ENCODE data around the gene COX19.
"Not testable (repeated sequence)": the region's sequence is repeated elsewhere in the genome, so short reads cannot be mapped to it uniquely, and the experiment has no call there.

The COX19 gene

DNA sequence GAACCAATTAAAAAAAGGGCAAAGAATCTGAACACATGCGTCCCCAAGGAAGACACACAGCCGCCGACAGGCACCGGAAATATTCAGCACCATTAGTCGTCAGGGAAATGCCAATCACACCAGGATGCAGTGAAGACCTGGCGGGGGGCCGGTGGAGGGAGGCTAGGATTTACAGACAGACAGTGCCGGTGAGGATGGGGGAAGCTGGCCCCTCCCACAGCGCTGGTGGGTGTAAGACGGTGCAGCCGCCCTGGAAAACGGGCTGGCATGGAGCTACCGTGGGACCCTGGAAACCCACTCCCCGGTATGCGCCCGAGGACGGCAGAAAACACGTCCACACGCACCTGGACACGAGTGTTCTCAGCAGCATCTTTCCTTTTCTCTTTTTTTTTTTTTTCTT lies 16.1 kb downstream of the COX19 start:
- DNase-seq: no peak

GRCh38 chr7:958221-959200 lies 16.8 kb downstream of the COX19 start:
- no peak for DNase-seq

GRCh38 chr7:957418-958220 lies 17.7 kb downstream of the COX19 start:
- no peak for DNase-seq

DNA sequence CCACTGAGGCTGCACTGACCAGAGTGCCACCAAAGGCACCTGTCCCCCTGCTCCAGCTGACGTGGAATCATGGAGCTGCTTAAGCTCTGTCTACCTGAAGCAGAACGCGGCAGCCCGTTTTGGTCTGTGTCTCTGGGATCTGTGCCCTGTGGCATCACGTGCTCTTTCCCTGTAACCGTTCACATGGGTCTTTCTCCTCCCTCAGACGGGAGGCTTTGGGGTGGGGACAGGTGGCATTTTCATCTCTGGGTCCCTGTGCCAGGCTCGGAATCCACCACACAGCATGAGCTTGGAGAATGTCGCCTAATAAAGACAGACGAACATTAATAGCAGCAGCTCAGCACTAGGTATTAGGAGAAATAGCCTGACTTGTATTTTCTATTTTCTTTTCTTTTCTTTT lies 19.3 kb downstream of the COX19 start:
- DNase-seq: no peak

GRCh38 chr7:954330-955238 lies 20.8 kb downstream of the COX19 start, which contains the start of gene ADAP1:
Gene ADAP1 (minus strand): TSS chr7:954680. CDS start chr7:954477, 203 bp downstream.
- DNase-seq: peak; percentile 35 to 36

DNA sequence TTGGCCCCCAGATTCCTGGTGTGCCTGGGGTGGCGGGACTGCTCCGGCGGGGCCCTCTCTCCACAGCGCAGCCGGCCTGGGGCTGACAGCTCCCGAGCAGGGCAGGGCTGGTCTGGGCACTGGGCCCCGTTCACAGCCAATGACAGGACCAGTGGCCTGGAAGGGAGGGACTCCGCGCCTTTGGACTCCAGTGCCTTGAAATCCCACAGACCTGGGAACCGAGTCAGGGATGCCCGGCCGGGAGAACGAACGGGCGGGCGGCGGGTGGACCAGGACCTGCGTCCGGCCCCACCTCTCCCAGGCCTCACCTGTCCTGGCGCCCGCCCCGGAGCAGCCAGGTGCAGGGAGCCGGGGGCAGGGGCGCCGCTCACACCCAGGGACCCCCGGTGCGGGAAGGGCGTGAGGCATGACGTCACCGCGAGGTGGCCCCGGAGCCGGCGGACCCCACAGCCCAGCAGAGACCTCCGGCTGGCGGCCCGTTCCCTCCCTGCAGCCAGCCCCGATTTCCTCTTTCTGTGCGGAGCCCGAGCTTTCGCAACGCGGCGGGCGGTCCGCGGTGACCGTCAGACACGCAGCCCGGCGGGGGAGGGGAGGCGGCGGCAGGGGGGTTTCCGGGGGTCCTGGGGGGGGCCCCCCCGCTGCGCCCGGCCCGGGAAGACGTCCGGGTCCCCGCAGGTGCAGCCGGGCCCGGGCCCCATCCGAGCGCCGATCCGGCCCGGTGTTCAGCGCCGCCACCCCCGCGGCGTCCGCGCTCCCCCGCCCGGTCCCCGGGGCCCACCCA lies 21.6 kb downstream of the COX19 start:
- no peak for DNase-seq

- DNase-seq: no peak
Observed at GRCh38 chr7:952548-953441, 22.6 kb downstream of the COX19 start.

- no peak for DNase-seq
Observed at GRCh38 chr7:951881-952547, 23.3 kb downstream of the COX19 start.

DNA sequence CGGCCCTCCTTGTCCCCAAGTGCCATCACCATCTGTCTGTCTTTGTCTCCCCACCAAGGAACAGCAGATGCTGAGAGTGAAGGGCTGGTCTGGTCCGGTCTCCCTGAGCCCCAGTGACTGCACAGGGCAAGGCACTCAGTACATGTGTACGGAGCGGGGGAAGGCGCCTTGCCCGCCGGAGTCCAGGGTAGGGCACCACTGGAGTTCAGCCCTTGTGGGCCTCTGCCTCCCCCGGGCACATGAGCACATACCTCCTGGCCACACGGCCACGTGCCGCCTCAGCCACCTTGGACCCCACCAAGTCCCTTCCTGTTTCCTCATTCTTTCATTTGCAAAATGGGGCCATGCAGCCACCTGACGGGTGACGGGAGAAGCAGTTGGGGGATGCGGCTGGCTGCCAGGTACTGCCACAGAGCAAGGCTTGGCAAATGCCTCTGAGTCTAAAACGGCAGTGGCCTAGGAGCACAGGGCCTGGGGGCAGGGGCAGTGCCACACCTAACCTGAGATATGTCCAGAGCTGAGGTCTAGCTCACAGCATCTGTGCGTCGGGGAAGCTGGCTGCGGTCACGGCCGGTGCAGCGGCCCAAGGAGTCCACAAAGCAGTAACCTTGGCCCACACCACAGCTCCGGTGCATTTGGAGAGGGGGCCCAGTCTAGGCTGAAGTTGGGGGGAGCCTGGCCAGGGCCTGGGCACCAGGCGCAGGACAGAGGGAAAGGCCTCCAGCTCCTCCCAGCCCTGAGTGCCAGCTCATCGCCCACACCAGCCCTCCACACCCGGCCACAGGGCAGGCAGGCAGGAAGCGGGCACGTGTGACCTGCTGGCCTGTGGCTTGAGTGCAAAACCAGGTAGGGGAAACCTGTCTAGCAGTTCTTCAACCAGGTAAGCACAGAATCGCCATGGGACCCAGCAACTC lies 26.1 kb downstream of the COX19 start:
- no peak for DNase-seq

DNA sequence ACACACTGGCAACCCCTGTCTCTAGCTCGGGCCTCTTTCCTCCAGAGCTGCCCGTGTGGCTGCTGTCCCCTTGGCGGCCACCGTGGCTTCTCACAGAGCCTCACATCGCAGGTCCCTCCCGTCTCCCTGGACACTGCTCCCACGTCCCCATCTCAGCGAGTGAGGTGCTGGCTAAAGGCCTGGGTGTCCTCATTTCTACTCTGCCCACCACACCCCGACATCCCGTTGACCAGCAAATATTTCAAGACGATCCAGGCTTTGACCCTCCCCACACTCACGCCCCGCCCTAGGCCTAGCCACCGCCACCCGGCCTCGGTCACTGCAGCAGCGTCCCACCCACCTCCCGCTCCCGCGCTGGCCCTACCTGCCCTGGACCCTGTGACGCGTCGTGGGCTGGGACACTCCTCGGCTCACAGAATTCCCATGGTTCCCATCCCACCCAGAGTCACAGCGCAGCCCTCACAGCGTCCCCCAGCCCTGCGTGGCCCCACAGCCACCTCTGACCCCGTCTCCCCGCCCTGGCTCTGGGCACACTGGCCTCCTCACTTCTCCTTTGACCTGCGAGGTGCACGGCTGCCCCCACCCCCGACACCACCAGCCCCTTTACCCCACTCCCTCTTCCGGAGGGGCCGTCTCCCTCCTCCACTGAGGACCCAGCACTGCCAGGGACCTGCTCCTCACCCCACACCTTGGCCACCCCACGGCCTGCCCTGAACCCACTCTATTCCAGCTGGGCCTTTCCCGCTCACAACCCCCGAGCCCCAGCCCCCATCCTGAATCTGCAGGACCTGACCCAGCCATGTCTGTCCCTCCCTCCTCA lies 27.7 kb downstream of the COX19 start:
- no peak for DNase-seq

GRCh38 chr7:946256-946996 lies 28.9 kb downstream of the COX19 start:
- DNase-seq: no peak

GRCh38 chr7:945556-946255 lies 29.6 kb downstream of the COX19 start:
- no peak for DNase-seq

DNA sequence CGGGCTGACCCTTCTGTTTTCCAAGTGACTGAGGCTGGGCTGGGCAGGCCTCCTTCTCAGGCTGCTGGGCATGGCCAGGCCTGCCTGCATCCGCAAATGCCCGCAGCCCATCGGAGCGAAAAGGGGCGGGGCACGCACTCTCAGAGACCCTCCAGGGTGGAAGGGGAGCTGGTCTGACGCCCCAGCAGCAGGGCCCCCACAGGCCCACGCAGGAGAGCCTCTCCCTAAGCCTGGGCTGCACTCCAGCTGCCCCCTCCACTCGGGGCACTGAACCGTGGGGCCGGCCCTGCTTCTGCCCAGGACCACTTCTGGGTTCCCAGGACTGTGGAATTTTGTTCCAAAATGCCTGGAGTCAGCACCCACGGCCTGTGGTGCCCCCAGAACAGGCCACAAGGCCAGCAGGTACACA lies 30.2 kb downstream of the COX19 start:
- no peak for DNase-seq

- DNase-seq: no peak
Observed at GRCh38 chr7:944744-945143, 30.6 kb downstream of the COX19 start.

DNA sequence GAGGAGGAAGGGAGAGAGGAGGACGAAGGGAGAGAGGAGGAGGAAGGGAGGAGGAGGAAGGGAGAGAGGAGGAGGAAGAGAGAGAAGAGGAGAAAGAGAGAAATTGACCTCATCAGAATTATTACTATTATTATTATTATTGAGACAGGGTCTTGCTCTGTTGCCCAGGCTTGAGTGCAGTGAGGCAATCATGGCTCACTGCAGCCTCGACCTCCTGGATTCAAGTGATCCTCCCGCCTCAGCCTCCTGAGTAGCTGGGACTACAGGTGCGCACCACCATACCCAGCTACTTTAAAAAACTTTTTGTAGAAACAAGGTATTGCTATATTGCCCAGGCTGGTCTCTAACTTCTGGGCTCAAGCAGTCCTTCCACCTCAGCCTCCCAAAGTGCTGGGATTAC lies 31.6 kb downstream of the COX19 start:
- DNase-seq: not testable (repeated sequence)

- no peak for DNase-seq
Observed at GRCh38 chr7:940599-941408, 34.5 kb downstream of the COX19 start.

All from activated CD4-positive, alpha-beta T cell treated with anti-CD3 and anti-CD28 coated beads, Interleukin-2, amount 50 U/mL, for 4 hours (primary cell).